ENCODE data around the gene HGF.

HGF gene

DNA sequence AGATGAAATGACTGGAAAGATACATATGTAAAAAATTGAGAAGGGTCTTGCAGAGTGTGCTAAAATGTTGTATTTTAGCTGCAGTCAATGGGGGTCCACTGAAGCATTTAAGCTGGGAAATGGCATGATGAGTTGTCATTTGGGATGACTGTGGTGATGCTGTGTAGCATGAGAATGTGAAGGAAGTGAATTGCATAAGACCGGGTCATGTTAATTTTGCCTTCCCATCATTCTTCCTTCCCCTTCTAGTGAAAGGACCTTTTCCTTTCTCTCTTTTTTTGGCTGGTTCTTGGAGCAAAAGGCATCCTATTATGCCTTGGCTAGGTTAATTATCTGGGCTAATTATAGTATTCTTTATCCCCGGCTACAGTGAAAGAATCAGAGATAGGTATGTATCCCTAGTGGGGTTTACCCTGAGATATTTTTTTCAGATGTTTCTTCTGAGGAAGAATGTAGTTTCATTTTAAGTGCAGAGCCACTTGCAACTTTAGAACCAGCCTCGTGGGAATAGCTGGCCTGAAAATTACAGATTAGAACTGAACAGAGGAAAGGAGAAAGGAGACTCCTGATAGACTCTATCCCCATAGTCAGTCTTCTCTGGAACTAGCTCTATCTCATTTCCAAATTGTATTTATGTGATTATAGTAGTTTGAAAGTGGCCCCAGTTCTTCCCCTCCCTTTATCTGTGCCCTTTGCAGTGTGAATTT, 93.6 kb downstream of the HGF start:
- peak; percentile 57 for DNase-seq (ENCODE audit: low read depth)
- H3K4me3 ChIP-seq (ENCODE audit: low read depth, low read length) = no peak overlapping the region
- TF ChIP-seq CTCF (conservative IDR thresholded peaks at IDR 0.05; ENCODE audit: low read depth, low read length) = no peak

- no peak for TF ChIP-seq CTCF (conservative IDR thresholded peaks at IDR 0.05; ENCODE audit: low read depth, low read length)
Measured at GRCh38 chr7:81674431-81674830, 95.4 kb downstream of the HGF start.

DNA sequence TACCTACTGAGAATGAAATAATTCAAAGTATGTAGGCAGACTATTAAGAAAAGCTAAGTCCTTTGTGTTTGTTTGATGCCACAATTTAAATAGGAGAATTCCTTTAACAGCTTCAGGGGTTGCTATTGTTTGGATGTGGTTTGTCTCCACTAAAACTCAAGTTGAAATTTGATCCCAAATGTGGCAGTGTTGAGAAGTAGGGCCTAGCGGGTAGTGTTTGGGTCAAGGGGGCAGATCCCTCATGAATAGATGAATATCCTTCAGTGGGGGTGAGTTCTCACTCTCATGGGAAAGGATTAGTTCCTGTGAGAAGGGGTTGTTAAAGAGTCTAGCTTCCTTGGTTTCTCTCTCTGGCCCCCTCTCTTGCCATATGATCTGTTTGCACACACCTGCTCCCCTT, 97.0 kb downstream of the HGF start:
- no peak overlapping the region for H3K4me3 ChIP-seq (ENCODE audit: low read depth, low read length)
- no peak for DNase-seq (ENCODE audit: low read depth)
- TF ChIP-seq CTCF (conservative IDR thresholded peaks at IDR 0.05; ENCODE audit: low read depth, low read length) = no peak

More at GRCh38 chr7:81674431-81674830, 95.4 kb downstream of the HGF start:
- no peak overlapping the region for H3K4me3 ChIP-seq (ENCODE audit: low read depth, low read length)
- no peak for DNase-seq (ENCODE audit: low read depth)

DNA sequence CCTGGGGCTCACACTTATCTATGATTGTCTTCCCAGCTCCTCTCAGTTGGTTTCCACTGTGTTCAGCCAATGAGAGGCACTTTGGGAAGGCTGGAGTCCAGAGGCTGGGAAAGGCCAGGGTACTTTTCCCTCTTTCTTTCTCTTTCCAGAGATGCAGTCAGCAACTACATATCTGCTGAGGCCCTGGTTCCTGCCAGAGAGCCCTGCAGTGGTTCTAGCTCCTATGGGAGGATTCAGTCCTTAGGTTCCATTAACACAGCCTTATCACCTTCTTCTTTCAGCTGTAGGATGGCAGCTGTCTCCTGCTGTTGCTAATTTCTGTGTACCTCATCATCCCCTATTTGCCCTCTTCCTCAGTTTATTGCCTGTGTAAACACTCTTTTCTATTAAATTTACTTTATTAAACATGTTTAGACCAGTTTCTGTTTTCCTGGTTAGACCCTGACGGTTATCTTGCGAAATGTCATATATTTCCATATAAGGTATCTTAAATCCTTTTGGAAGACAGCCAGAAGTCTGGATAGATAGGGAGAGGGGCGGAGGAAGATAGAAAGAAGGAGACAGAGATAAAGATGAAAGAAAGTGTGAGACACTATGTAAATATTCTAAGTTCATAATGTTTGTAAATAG, 100.3 kb downstream of the HGF start:
- peak; percentile 43 for DNase-seq (ENCODE audit: low read depth)
- no peak overlapping the region for H3K4me3 ChIP-seq (ENCODE audit: low read depth, low read length)
- no peak for TF ChIP-seq CTCF (conservative IDR thresholded peaks at IDR 0.05; ENCODE audit: low read depth, low read length)

GRCh38 chr7:81666209-81666608, 103.6 kb downstream of the HGF start:
- no peak for DNase-seq (ENCODE audit: low read depth)
- no peak overlapping the region for H3K4me3 ChIP-seq (ENCODE audit: low read depth, low read length)
- TF ChIP-seq CTCF (conservative IDR thresholded peaks at IDR 0.05; ENCODE audit: low read depth, low read length) = no peak

- no peak for DNase-seq (ENCODE audit: low read depth)
- no peak for TF ChIP-seq CTCF (conservative IDR thresholded peaks at IDR 0.05; ENCODE audit: low read depth, low read length)
- H3K4me3 ChIP-seq (ENCODE audit: low read depth, low read length) = no peak overlapping the region
Measured at GRCh38 chr7:81665236-81665635, 104.6 kb downstream of the HGF start.

- DNase-seq (ENCODE audit: low read depth) = no peak
- H3K4me3 ChIP-seq (ENCODE audit: low read depth, low read length) = no peak overlapping the region
- no peak for TF ChIP-seq CTCF (conservative IDR thresholded peaks at IDR 0.05; ENCODE audit: low read depth, low read length)
Measured at GRCh38 chr7:81664304-81664703, 105.5 kb downstream of the HGF start.

Measured in choroid plexus epithelial cell (primary cell).